Lung (tissue), 12 donors: ENCODE results near the gene ZDHHC3. TPM values are rescaled to one million over a fixed set of nuclear protein-coding genes. Genes with fewer than 3 reads are reported as not detected.

ENCODE experiments used
- ATAC-seq: fragments of 200-7000 bp; cut with Tn5 transposase; one replicate; pipeline ENCODE4 v1.9.1; 2020; ENCODE audit warnings: moderate number of reproducible peaks; ENCODE audit not compliant: insufficient read depth, low FRiP score
- DNase-seq, 3 donors: peaks; one replicate each; pipeline ENCODE4 v3.0.0-alpha.2; 2013 to 2017
- H3K27ac ChIP-seq, 2 donors: one replicate each; pipeline ENCODE4 v1.5.1; 2013; ENCODE audit warnings: mild to moderate bottlenecking in 2 of 2, moderate library complexity in 2 of 2, control low read depth in 1 of 2, inconsistent platforms in 1 of 2, low read depth in 1 of 2, low read length in 1 of 2
- H3K27me3 ChIP-seq, 3 donors: one replicate each; pipeline ENCODE4 v1.5.1; 2013; ENCODE audit warnings: low read length in 2 of 3; ENCODE audit not compliant: control insufficient read depth in 3 of 3, insufficient read depth in 3 of 3
- H3K36me3 ChIP-seq, 4 donors: one replicate each; pipeline ENCODE4 v1.5.1; 2013; ENCODE audit warnings: low read length in 4 of 4, mild to moderate bottlenecking in 1 of 4, moderate library complexity in 1 of 4; ENCODE audit not compliant: control insufficient read depth in 4 of 4, insufficient read depth in 4 of 4
- H3K4me1 ChIP-seq, 5 donors: one replicate each; pipeline ENCODE4 v1.5.1; 2013; ENCODE audit warnings: low read length in 5 of 5, mild to moderate bottlenecking in 2 of 5, moderate library complexity in 1 of 5; ENCODE audit not compliant: control insufficient read depth in 5 of 5, insufficient read depth in 5 of 5
- H3K4me3 ChIP-seq: one replicate; pipeline ENCODE4 v1.5.1; 2013; ENCODE audit warnings: mild to moderate bottlenecking, control low read depth, moderate library complexity
- H3K9ac ChIP-seq, 2 donors: one replicate each; pipeline ENCODE4 v1.5.1; 2013; ENCODE audit warnings: low read length in 2 of 2, control low read depth in 1 of 2; ENCODE audit not compliant: insufficient read depth in 1 of 2
- H3K9me3 ChIP-seq, 4 donors: one replicate each; pipeline ENCODE4 v1.5.1; 2013; ENCODE audit warnings: low read length in 3 of 4, mild to moderate bottlenecking in 1 of 4, moderate library complexity in 1 of 4; ENCODE audit not compliant: control insufficient read depth in 4 of 4, insufficient read depth in 3 of 4
- CTCF ChIP-seq: IDR thresholded peaks from 2 replicates; pipeline ENCODE4 v1.5.1; 2012; ENCODE audit warnings: mild to moderate bottlenecking; ENCODE audit errors: control extremely low read depth, extremely low read depth
- WGBS, 2 donors: extraction: QIAGEN DNeasy Blood & Tissue Kit; methylation state at CpG; one replicate each; pipeline ENCODE4 v1.1.7; 2013; 5-methylcytosine and 5-hydroxymethylcytosine counted together
- polyA plus RNA-seq, 2 donors: library from polyadenylated mRNA; stranded (reverse); fragments of 200-250 nt; gene quantifications; one replicate each; pipeline ENCODE4 v1.2.1, GENCODE V29; 2013
- total RNA-seq, 2 donors: library from RNA; depleted of rRNA in 1 of 2; stranded (reverse); fragments of >200 nt in 1 of 2; gene quantifications; one replicate each; pipeline ENCODE4 v1.2.1, GENCODE V29; 2014 to 2021
- donor health status: control.
- donor health status: control.
- donor health status: Bipolar disorder and iron deficiency.
- donor health status: healthy.
- donor health status: DM: yes; HTN: yes; CAD: no.

The ZDHHC3 gene
- total and polyA plus RNA-seq, 4 donors = 49.8 to 96.2 (median 78.0) TPM

- WGBS, 2 donors = 84 to 92% methylated on average over 4 of the region's 4 CpGs
- no peak for ATAC-seq
- H3K4me3 ChIP-seq = no peak overlapping the region
- no peaks in the 10 kb centered on the region for H3K9me3 ChIP-seq
- DNase-seq = no peak
- TF ChIP-seq CTCF = no peak
- peaks cover 9 to 21% (median 15%) of the 10 kb centered on the region in 4 donors for H3K36me3 ChIP-seq
- no peaks in the 10 kb centered on the region for H3K27me3 ChIP-seq
- no peak overlapping the region for H3K27ac ChIP-seq
- H3K4me1 ChIP-seq = peaks cover 2 to 20% (median 6%) of the 10 kb centered on the region in 5 donors
- H3K9ac ChIP-seq = no peak overlapping the region
These were observed 18.0 kb downstream of the ZDHHC3 start for GRCh38 chr3:44957986-44958385.

- H3K27ac ChIP-seq = no peak overlapping the region
- TF ChIP-seq CTCF = no peak
- peaks cover 9 to 21% (median 16%) of the 10 kb centered on the region in 4 donors for H3K36me3 ChIP-seq
- peaks cover 0 to 18% (median 5%) of the 10 kb centered on the region in 5 donors for H3K4me1 ChIP-seq
- no peaks in the 10 kb centered on the region for H3K9me3 ChIP-seq
- ATAC-seq (no peak), DNase-seq (no peak)
- 91 to 95% methylated on average over 1 of the region's 1 CpG for WGBS, 2 donors
- H3K27me3 ChIP-seq = no peaks in the 10 kb centered on the region
- H3K9ac ChIP-seq = no peak overlapping the region
- H3K4me3 ChIP-seq = no peak overlapping the region
These were observed 20.1 kb downstream of the ZDHHC3 start for GRCh38 chr3:44955917-44956316.

GRCh38 chr3:44954962-44955361, 21.0 kb downstream of the ZDHHC3 start:
- no peak for TF ChIP-seq CTCF
- 14 to 32% methylated on average over 3 of the region's 3 CpGs for WGBS, 2 donors
- no peak for DNase-seq
- peaks cover 0 to 20% (median 5%) of the 10 kb centered on the region in 5 donors for H3K4me1 ChIP-seq
- H3K9me3 ChIP-seq = no peaks in the 10 kb centered on the region
- H3K36me3 ChIP-seq = peaks cover 9 to 21% (median 16%) of the 10 kb centered on the region in 4 donors
- no peaks in the 10 kb centered on the region for H3K27me3 ChIP-seq
- no peak overlapping the region for H3K4me3 ChIP-seq
- H3K9ac ChIP-seq = no peak overlapping the region
- H3K27ac ChIP-seq = peak overlapping the region in 1 of 2 donors; percentile 85
- peak; percentile 21 for ATAC-seq

GRCh38 chr3:44954304-44954703, 21.7 kb downstream of the ZDHHC3 start:
- H3K36me3 ChIP-seq = peaks cover 9 to 21% (median 16%) of the 10 kb centered on the region in 4 donors
- no peaks in the 10 kb centered on the region for H3K27me3 ChIP-seq
- no peak for TF ChIP-seq CTCF
- no peak overlapping the region for H3K4me3 ChIP-seq
- peaks cover 0 to 18% (median 5%) of the 10 kb centered on the region in 5 donors for H3K4me1 ChIP-seq
- no peak overlapping the region for H3K9ac ChIP-seq
- H3K9me3 ChIP-seq = no peaks in the 10 kb centered on the region
- ATAC-seq (peak; percentile 45), DNase-seq (no peak)
- H3K27ac ChIP-seq = no peak overlapping the region
- WGBS, 2 donors = 59 to 61% methylated on average over 5 of the region's 5 CpGs
